Measurements from ENCODE around the gene CYP2S1. TPM values are rescaled to one million over a fixed set of nuclear protein-coding genes. Genes with fewer than 3 reads are reported as not detected.

The CYP2S1 gene
- total and polyA plus RNA-seq, 8 donors, result 7.9 to 85.3 (median 27.4) TPM

DNA sequence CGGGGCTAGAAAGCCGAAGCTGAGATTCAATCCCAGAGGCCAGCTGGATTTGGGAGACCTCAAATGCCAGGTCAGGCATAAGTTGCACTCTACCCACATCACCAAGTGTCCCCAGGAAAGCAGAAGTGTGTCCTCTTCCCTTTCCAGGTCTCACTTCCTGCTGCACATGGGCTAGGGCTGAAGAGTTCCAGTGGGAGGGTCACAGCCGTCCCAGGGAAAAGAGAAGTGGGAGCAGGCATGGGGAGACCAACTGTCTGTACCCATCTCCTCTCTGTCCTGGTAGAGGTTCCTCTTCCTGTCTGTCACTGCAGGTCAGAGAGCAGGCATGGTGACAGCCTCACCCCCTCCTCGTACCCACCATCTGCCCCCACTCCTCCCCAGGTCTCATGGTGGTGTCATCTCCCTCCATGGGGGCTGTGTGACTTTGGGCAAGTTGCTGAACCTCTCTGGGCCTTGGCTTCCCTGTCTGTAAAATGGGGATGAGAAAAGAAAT is 40.8 kb downstream of the CYP2S1 start:
- H3K27me3 ChIP-seq, result no peaks in the 10 kb centered on the region
- peaks cover 0 to 5% (median 0%) of the 10 kb centered on the region in 4 donors for H3K4me1 ChIP-seq
- no peaks in the 10 kb centered on the region for H3K9me3 ChIP-seq
- WGBS, 5 donors, result 64 to 80% (median 72%) methylated on average over 4 of the region's 4 CpGs
- TF ChIP-seq EP300 (IDR thresholded peaks at IDR 0.05) (no peak), POLR2A (IDR thresholded peaks at IDR 0.05) (no peak), POLR2AphosphoS5 (IDR thresholded peaks at IDR 0.05) (no peak)
- TF ChIP-seq, protein P1, sequence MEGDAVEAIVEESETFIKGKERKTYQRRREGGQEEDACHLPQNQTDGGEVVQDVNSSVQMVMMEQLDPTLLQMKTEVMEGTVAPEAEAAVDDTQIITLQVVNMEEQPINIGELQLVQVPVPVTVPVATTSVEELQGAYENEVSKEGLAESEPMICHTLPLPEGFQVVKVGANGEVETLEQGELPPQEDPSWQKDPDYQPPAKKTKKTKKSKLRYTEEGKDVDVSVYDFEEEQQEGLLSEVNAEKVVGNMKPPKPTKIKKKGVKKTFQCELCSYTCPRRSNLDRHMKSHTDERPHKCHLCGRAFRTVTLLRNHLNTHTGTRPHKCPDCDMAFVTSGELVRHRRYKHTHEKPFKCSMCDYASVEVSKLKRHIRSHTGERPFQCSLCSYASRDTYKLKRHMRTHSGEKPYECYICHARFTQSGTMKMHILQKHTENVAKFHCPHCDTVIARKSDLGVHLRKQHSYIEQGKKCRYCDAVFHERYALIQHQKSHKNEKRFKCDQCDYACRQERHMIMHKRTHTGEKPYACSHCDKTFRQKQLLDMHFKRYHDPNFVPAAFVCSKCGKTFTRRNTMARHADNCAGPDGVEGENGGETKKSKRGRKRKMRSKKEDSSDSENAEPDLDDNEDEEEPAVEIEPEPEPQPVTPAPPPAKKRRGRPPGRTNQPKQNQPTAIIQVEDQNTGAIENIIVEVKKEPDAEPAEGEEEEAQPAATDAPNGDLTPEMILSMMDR (IDR thresholded peaks at IDR 0.05), result no peak
- peak in 1 of 2 donors; percentile 31 for DNase-seq
- H3K27ac ChIP-seq, result peak overlapping the region in 1 of 5 donors; percentile 44
- intact Hi-C loops (cut with DNase I; ENCODE audit: low total_unique reads), result no loop called here
- H3K36me3 ChIP-seq, result peaks cover 0 to 69% (median 44%) of the 10 kb centered on the region in 4 donors
- no peak overlapping the region for H3K4me3 ChIP-seq

DNA sequence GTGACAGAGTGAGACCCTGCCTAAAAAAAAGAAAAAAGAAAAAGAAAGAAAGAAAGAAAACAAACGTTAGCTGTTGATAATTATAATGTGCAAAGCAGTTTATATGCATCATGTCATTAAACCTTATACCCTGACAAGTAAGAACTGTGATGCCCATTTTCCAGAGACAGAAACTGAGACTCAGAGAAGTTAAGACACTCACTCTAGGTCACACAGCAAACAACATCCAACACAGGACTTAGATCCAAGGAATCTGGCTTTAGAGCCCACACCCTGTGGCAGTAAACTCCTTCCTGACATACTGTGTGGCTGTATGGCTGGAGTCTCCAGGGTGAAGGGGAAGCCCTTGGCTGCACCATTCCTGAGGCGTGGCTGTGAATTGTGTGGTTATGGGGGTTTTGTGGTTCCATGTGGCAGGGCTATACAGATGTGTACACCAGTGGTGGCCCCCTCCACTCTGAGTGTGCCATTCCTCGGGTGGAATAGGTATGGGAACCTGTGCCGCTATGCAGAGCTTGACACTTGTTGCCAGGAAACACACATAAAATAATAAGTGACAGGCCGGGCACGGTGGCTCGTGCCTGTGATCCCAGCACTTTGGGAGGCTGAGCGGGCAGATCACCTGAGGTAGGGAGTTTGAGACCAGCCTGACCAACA is 41.6 kb downstream of the CYP2S1 start:
- 81 to 85% (median 83%) methylated on average over 8 of the region's 8 CpGs for WGBS, 5 donors
- intact Hi-C loops (cut with DNase I; ENCODE audit: low total_unique reads), result no loop called here

DNA sequence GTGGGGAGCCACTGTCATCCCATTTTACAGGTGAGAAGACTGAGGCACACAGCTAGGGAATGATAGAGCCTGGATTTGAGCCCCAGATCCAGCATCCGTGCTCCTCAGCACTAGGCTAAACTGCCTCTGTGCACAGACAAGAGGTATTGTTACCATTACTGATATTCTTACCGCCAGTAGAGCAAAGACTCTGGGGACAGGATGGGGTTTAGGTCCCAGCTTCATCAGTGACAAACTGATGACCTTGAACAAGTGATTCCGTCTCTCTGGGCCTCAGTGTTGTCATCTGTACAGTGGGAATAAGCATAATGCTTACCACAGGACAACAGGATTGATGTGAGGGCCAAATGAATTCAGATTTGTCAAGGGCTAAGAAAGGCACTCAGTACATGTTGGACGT is 42.5 kb downstream of the CYP2S1 start:
- no peak overlapping the region for H3K4me3 ChIP-seq
- no peak for DNase-seq
- no peak overlapping the region for H3K27ac ChIP-seq
- WGBS, 5 donors, result 74 to 89% (median 82%) methylated on average over 4 of the region's 4 CpGs
- no peaks in the 10 kb centered on the region for H3K27me3 ChIP-seq
- H3K36me3 ChIP-seq, result peaks cover 6 to 86% (median 59%) of the 10 kb centered on the region in 4 donors
- H3K9me3 ChIP-seq, result no peaks in the 10 kb centered on the region
- H3K4me1 ChIP-seq, result no peaks in the 10 kb centered on the region
- intact Hi-C loops (cut with DNase I; ENCODE audit: low total_unique reads), result no loop called here
- TF ChIP-seq EP300 (IDR thresholded peaks at IDR 0.05), result no peak

More for the DNA sequence above, 41.6 kb downstream of the CYP2S1 start:
- H3K9me3 ChIP-seq, result no peaks in the 10 kb centered on the region
- no peak for DNase-seq
- peaks cover 6 to 77% (median 52%) of the 10 kb centered on the region in 4 donors for H3K36me3 ChIP-seq
- H3K27ac ChIP-seq, result no peak overlapping the region
- no peak overlapping the region for H3K4me3 ChIP-seq
- no peaks in the 10 kb centered on the region for H3K27me3 ChIP-seq
- H3K4me1 ChIP-seq, result no peaks in the 10 kb centered on the region
- TF ChIP-seq POLR2AphosphoS5 (IDR thresholded peaks at IDR 0.05) (no peak), POLR2A (IDR thresholded peaks at IDR 0.05) (no peak), EP300 (IDR thresholded peaks at IDR 0.05) (no peak)
- TF ChIP-seq, protein P1 (IDR thresholded peaks at IDR 0.05), result no peak

DNA sequence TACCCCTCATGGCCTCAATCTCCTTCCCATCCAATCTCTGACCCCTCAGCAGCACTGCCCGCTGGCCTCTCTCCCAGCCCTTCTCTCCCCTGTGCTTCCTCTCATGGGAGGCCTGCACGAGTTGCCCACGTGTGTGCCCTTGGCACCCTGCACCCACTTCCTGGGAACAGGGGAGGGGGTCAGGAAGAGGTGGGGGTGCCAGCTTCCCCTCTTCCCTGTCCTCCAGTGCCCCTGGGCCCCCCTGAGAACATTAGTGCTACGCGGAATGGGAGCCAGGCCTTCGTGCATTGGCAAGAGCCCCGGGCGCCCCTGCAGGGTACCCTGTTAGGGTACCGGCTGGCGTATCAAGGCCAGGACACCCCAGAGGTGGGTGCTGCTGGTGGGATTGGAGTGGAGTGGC is 45.2 kb downstream of the CYP2S1 start:
- Histone ChIP-seq H3K27ac (no peak overlapping the region), H3K27me3 (no peaks in the 10 kb centered on the region), H3K36me3 (peaks cover 6 to 94% (median 73%) of the 10 kb centered on the region in 4 donors), H3K4me1 (no peaks in the 10 kb centered on the region), H3K4me3 (no peak overlapping the region), H3K9me3 (no peaks in the 10 kb centered on the region)
- intact Hi-C loops (cut with DNase I; ENCODE audit: low total_unique reads), result no loop called here
- WGBS, 5 donors, result 82 to 90% (median 84%) methylated on average over 10 of the region's 10 CpGs
- TF ChIP-seq, protein P1 (IDR thresholded peaks at IDR 0.05), result no peak
- TF ChIP-seq EP300 (IDR thresholded peaks at IDR 0.05), result no peak
- no peak for TF ChIP-seq POLR2A (IDR thresholded peaks at IDR 0.05)
- no peak for TF ChIP-seq POLR2AphosphoS5 (IDR thresholded peaks at IDR 0.05)
- no peak for DNase-seq

DNA sequence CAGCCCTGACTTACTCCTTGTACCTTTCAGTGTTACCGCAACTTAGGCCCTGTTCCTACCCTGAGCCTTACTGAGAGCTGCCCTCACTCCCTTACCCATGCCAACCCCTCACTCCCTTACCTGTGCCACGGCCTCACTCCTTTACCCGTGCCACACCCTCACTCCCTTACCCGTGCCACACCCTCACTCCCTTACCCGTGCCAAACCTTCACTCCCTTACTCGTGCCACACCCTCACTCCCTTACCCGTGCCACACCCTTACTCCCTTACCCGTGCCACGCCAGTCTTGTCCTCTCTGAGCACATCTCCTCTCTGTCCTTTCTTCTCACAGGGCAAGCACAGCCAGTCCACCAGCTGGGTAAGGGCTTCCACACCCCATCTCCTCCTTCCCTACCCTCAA is 46.3 kb downstream of the CYP2S1 start:
- Histone ChIP-seq H3K4me1 (no peaks in the 10 kb centered on the region), H3K9me3 (no peaks in the 10 kb centered on the region), H3K27me3 (no peaks in the 10 kb centered on the region), H3K4me3 (no peak overlapping the region), H3K36me3 (peaks cover 6 to 94% (median 78%) of the 10 kb centered on the region in 4 donors), H3K27ac (no peak overlapping the region)
- no peak for DNase-seq
- 40 to 62% (median 48%) methylated on average over 9 of the region's 9 CpGs for WGBS, 5 donors
- TF ChIP-seq EP300 (IDR thresholded peaks at IDR 0.05), result no peak
- TF ChIP-seq POLR2A (IDR thresholded peaks at IDR 0.05), result no peak
- TF ChIP-seq POLR2AphosphoS5 (IDR thresholded peaks at IDR 0.05), result no peak
- TF ChIP-seq, protein P1 (IDR thresholded peaks at IDR 0.05), result no peak
- intact Hi-C loops (cut with DNase I; ENCODE audit: low total_unique reads), result no loop called here
